Measurements from ENCODE around the gene NME4.
A peak's percentile ranks its signal among the peaks of the same experiment; 100 is the strongest.

NME4 gene

GRCh38 chr16:427250-427649, 30.3 kb downstream of the NME4 start:
- Histone ChIP-seq H3K36me3 (ENCODE audit: control insufficient read depth in 1 of 2, insufficient read depth in 2 of 2, low read length in 2 of 2) (no peaks in the 10 kb centered on the region), H3K4me3 (ENCODE audit: low read depth in 1 of 2, low read length in 2 of 2) (peak overlapping the region; percentile 67 to 71), H3K4me1 (ENCODE audit: control insufficient read depth in 1 of 2, insufficient read depth in 2 of 2, low read length in 2 of 2) (peaks cover 28 to 29% of the 10 kb centered on the region in 2 donors), H3K9ac (ENCODE audit: low read depth in 1 of 2, low read length in 2 of 2) (peak overlapping the region in 1 of 2 donors; percentile 39), H3K27me3 (ENCODE audit: control insufficient read depth in 1 of 2, insufficient read depth in 2 of 2, low read length in 2 of 2) (peaks cover 0 to 13% of the 10 kb centered on the region in 2 donors), H3K9me3 (ENCODE audit: control insufficient read depth in 1 of 2, low read length in 2 of 2) (no peaks in the 10 kb centered on the region), H3K27ac (ENCODE audit: low read depth, low read length) (no peak overlapping the region)

- Histone ChIP-seq H3K36me3 (ENCODE audit: control insufficient read depth in 1 of 2, insufficient read depth in 2 of 2, low read length in 2 of 2) (no peaks in the 10 kb centered on the region), H3K4me3 (ENCODE audit: low read depth in 1 of 2, low read length in 2 of 2) (no peak overlapping the region), H3K4me1 (ENCODE audit: control insufficient read depth in 1 of 2, insufficient read depth in 2 of 2, low read length in 2 of 2) (peaks cover 16 to 17% of the 10 kb centered on the region in 2 donors), H3K9ac (ENCODE audit: low read depth in 1 of 2, low read length in 2 of 2) (no peak overlapping the region), H3K27me3 (ENCODE audit: control insufficient read depth in 1 of 2, insufficient read depth in 2 of 2, low read length in 2 of 2) (peaks cover 0 to 4% of the 10 kb centered on the region in 2 donors), H3K27ac (ENCODE audit: low read depth, low read length) (no peak overlapping the region), H3K9me3 (ENCODE audit: control insufficient read depth in 1 of 2, low read length in 2 of 2) (no peaks in the 10 kb centered on the region)
These were observed 33.9 kb downstream of the NME4 start for GRCh38 chr16:430904-431303.

- Histone ChIP-seq H3K27me3 (ENCODE audit: control insufficient read depth in 1 of 2, insufficient read depth in 2 of 2, low read length in 2 of 2) (no peaks in the 10 kb centered on the region), H3K36me3 (ENCODE audit: control insufficient read depth in 1 of 2, insufficient read depth in 2 of 2, low read length in 2 of 2) (no peaks in the 10 kb centered on the region), H3K4me1 (ENCODE audit: control insufficient read depth in 1 of 2, insufficient read depth in 2 of 2, low read length in 2 of 2) (no peaks in the 10 kb centered on the region), H3K9ac (ENCODE audit: low read depth in 1 of 2, low read length in 2 of 2) (no peak overlapping the region), H3K9me3 (ENCODE audit: control insufficient read depth in 1 of 2, low read length in 2 of 2) (no peaks in the 10 kb centered on the region), H3K4me3 (ENCODE audit: low read depth in 1 of 2, low read length in 2 of 2) (no peak overlapping the region), H3K27ac (ENCODE audit: low read depth, low read length) (no peak overlapping the region)
These were observed 43.6 kb downstream of the NME4 start for GRCh38 chr16:440627-441026.

- Histone ChIP-seq H3K27ac (ENCODE audit: low read depth, low read length) (no peak overlapping the region), H3K27me3 (ENCODE audit: control insufficient read depth in 1 of 2, insufficient read depth in 2 of 2, low read length in 2 of 2) (no peaks in the 10 kb centered on the region), H3K36me3 (ENCODE audit: control insufficient read depth in 1 of 2, insufficient read depth in 2 of 2, low read length in 2 of 2) (no peaks in the 10 kb centered on the region), H3K9ac (ENCODE audit: low read depth in 1 of 2, low read length in 2 of 2) (no peak overlapping the region), H3K4me1 (ENCODE audit: control insufficient read depth in 1 of 2, insufficient read depth in 2 of 2, low read length in 2 of 2) (no peaks in the 10 kb centered on the region), H3K9me3 (ENCODE audit: control insufficient read depth in 1 of 2, low read length in 2 of 2) (no peaks in the 10 kb centered on the region), H3K4me3 (ENCODE audit: low read depth in 1 of 2, low read length in 2 of 2) (no peak overlapping the region)
These were observed 44.4 kb downstream of the NME4 start for GRCh38 chr16:441447-441846.

GRCh38 chr16:442976-443375, 46.0 kb downstream of the NME4 start:
- H3K4me3 ChIP-seq (ENCODE audit: low read depth in 1 of 2, low read length in 2 of 2), result no peak overlapping the region
- H3K4me1 ChIP-seq (ENCODE audit: control insufficient read depth in 1 of 2, insufficient read depth in 2 of 2, low read length in 2 of 2), result no peaks in the 10 kb centered on the region
- H3K27ac ChIP-seq (ENCODE audit: low read depth, low read length), result no peak overlapping the region

DNA sequence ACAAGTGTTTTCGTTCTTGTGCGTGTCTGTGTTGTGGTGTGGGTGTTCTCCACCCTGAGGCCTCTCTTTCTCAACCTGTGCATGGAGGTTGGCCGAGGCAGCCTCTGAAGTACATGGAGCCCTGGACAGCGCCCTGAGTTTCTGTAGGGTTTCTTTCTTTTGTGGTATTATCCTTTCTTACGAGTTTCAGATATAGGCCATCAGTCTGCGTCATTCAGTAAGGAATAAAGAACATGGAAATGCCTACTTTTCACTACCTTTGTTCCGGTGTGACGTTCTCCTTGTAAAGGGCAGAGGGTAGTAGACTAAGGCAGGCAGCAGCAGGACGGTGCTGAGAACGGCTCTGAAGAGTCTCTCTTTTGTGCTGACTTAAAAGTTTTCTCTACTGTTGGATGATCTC, 47.0 kb downstream of the NME4 start:
- H3K4me3 ChIP-seq (ENCODE audit: low read depth in 1 of 2, low read length in 2 of 2), result no peak overlapping the region
- no peaks in the 10 kb centered on the region for H3K36me3 ChIP-seq (ENCODE audit: control insufficient read depth in 1 of 2, insufficient read depth in 2 of 2, low read length in 2 of 2)
- H3K27ac ChIP-seq (ENCODE audit: low read depth, low read length), result no peak overlapping the region
- no peaks in the 10 kb centered on the region for H3K9me3 ChIP-seq (ENCODE audit: control insufficient read depth in 1 of 2, low read length in 2 of 2)
- H3K9ac ChIP-seq (ENCODE audit: low read depth in 1 of 2, low read length in 2 of 2), result no peak overlapping the region
- no peaks in the 10 kb centered on the region for H3K27me3 ChIP-seq (ENCODE audit: control insufficient read depth in 1 of 2, insufficient read depth in 2 of 2, low read length in 2 of 2)
- no peaks in the 10 kb centered on the region for H3K4me1 ChIP-seq (ENCODE audit: control insufficient read depth in 1 of 2, insufficient read depth in 2 of 2, low read length in 2 of 2)

More at GRCh38 chr16:442976-443375, 46.0 kb downstream of the NME4 start:
- no peaks in the 10 kb centered on the region for H3K27me3 ChIP-seq (ENCODE audit: control insufficient read depth in 1 of 2, insufficient read depth in 2 of 2, low read length in 2 of 2)
- H3K9me3 ChIP-seq (ENCODE audit: control insufficient read depth in 1 of 2, low read length in 2 of 2), result no peaks in the 10 kb centered on the region
- H3K36me3 ChIP-seq (ENCODE audit: control insufficient read depth in 1 of 2, insufficient read depth in 2 of 2, low read length in 2 of 2), result no peaks in the 10 kb centered on the region
- H3K9ac ChIP-seq (ENCODE audit: low read depth in 1 of 2, low read length in 2 of 2), result no peak overlapping the region

GRCh38 chr16:445566-445965, 48.6 kb downstream of the NME4 start:
- Histone ChIP-seq H3K27ac (ENCODE audit: low read depth, low read length) (no peak overlapping the region), H3K4me3 (ENCODE audit: low read depth in 1 of 2, low read length in 2 of 2) (no peak overlapping the region), H3K9me3 (ENCODE audit: control insufficient read depth in 1 of 2, low read length in 2 of 2) (no peaks in the 10 kb centered on the region), H3K36me3 (ENCODE audit: control insufficient read depth in 1 of 2, insufficient read depth in 2 of 2, low read length in 2 of 2) (no peaks in the 10 kb centered on the region), H3K9ac (ENCODE audit: low read depth in 1 of 2, low read length in 2 of 2) (no peak overlapping the region), H3K27me3 (ENCODE audit: control insufficient read depth in 1 of 2, insufficient read depth in 2 of 2, low read length in 2 of 2) (no peaks in the 10 kb centered on the region), H3K4me1 (ENCODE audit: control insufficient read depth in 1 of 2, insufficient read depth in 2 of 2, low read length in 2 of 2) (peaks cover 3 to 5% of the 10 kb centered on the region in 2 donors)

Measured in duodenal mucosa (tissue), 2 donors.